Transverse colon (tissue), 4 donors: ENCODE measurements around the gene CPXM2. TPM values are rescaled to one million over a fixed set of nuclear protein-coding genes. Genes with fewer than 3 reads are reported as not detected.

ENCODE experiments used
- DNase-seq: peaks from one replicate; pipeline ENCODE4 v3.0.0-alpha.2; 2019
- H3K27ac ChIP-seq, 4 donors: fragments of 200-600 bp; sonication (generic); 2 replicates each; pipeline ENCODE4 v1.5.1; 2016 to 2018; ENCODE audit warnings: inconsistent platforms in 4 of 4
- H3K27me3 ChIP-seq: fragments of 200-600 bp; sonication (generic); 2 replicates; pipeline ENCODE4 v1.5.1; 2017; ENCODE audit warnings: inconsistent platforms
- H3K36me3 ChIP-seq, 4 donors: fragments of 200-600 bp; sonication (generic); 2 replicates each; pipeline ENCODE4 v1.5.1; 2017 to 2019; ENCODE audit warnings: inconsistent platforms in 4 of 4
- H3K4me1 ChIP-seq, 4 donors: fragments of 200-600 bp; sonication (generic); 2 replicates each; pipeline ENCODE4 v1.5.1; 2017 to 2020; ENCODE audit warnings: inconsistent platforms in 4 of 4
- H3K4me3 ChIP-seq, 4 donors: fragments of 200-600 bp; sonication (generic); 1 replicate in 1 of 4; 2 replicates in 3 of 4; pipeline versions ENCODE4 v1.5.1 to v1.6.1; 2017 to 2019; ENCODE audit warnings: inconsistent platforms in 4 of 4
- H3K9me3 ChIP-seq, 2 donors: fragments of 200-600 bp; sonication (generic); 2 replicates each; pipeline ENCODE4 v1.5.1; 2017 to 2019; ENCODE audit warnings: inconsistent platforms in 2 of 2
- CTCF ChIP-seq, 5 experiments: fragments of 200-600 bp in 3 of 5; fragments of 450-650 bp in 2 of 5; sonication (generic) in 3 of 5; IDR thresholded peaks; 1 replicate in 2 of 5; 2 replicates in 3 of 5; pipeline ENCODE4 v1.5.1; 2016 to 2017; ENCODE audit warnings: antibody characterized with exemption in 5 of 5, inconsistent platforms in 3 of 5, mild to moderate bottlenecking in 2 of 5, moderate library complexity in 1 of 5
- EP300 ChIP-seq: sonication (generic); formaldehyde crosslinking; IDR thresholded peaks from one replicate; pipeline ENCODE4 v1.6.1; 2017; ENCODE audit warnings: antibody characterized with exemption, low read depth
- POLR2A ChIP-seq: fragments of 450-650 bp; IDR thresholded peaks from one replicate; pipeline ENCODE4 v1.6.1; 2016; ENCODE audit warnings: antibody characterized with exemption, mild to moderate bottlenecking, moderate library complexity
- POLR2AphosphoS5 ChIP-seq, 3 donors: sonication (generic); formaldehyde crosslinking; IDR thresholded peaks; one replicate each; pipeline ENCODE4 v1.6.1; 2016; ENCODE audit warnings: antibody characterized with exemption in 3 of 3
- WGBS, 2 donors: methylation state at CpG; one replicate each; pipeline ENCODE4 v1.1.5; 2018; ENCODE audit warnings: low coverage in 1 of 2; 5-methylcytosine and 5-hydroxymethylcytosine counted together
- in situ Hi-C, 4 donors: fragments of 200-750 bp; cut with MboI; loops; one replicate each; pipeline versions ENCODE4 v1.15.0 to v1.15.1; 2017; ENCODE audit warnings: low sequenced_read_pairs in 3 of 4, low pct_ligation_motif_present in 1 of 4, low pct_unique_long_range_greater_than_20kb in 1 of 4
- intact Hi-C: fragments of 100-400 bp; cut with DNase I; formaldehyde crosslinking; loops from one replicate; pipeline ENCODE4 v1.15.1; 2023; ENCODE audit warnings: low total_unique reads
- total RNA-seq, 4 donors: library from RNA; depleted of rRNA; stranded (reverse); fragments of >200 nt; gene quantifications; one replicate each; pipeline ENCODE4 v1.1.0, GENCODE V29; 2016

CPXM2 gene
- total RNA-seq, 4 donors from 2014 or later: 7.8 to 19.1 (median 13.0) TPM

- Histone ChIP-seq H3K27ac (no peak overlapping the region), H3K36me3 (no peaks in the 10 kb centered on the region), H3K4me3 (no peak overlapping the region), H3K27me3 (no peaks in the 10 kb centered on the region), H3K9me3 (no peaks in the 10 kb centered on the region), H3K4me1 (peaks cover 0 to 12% (median 0%) of the 10 kb centered on the region in 4 donors)
- in situ Hi-C loops: no loop called here
- WGBS, 2 donors: 25 to 32% methylated on average over 3 of the region's 3 CpGs
- TF ChIP-seq EP300 (no peak), CTCF (IDR thresholded peaks at IDR 0.05) (no peak), POLR2A (no peak), POLR2AphosphoS5 (IDR thresholded peaks at IDR 0.05) (peak in 2 of 3 donors; percentile 47 to 63)
- DNase-seq: peak; percentile 26
- intact Hi-C loops: no loop called here
Observed at GRCh38 chr10:123766012-123766411, 125.6 kb downstream of the CPXM2 start.

GRCh38 chr10:123761666-123762230 is 129.9 kb downstream of the CPXM2 start:
- intact Hi-C loops (no loop called here), in situ Hi-C loops (no loop called here)
- DNase-seq: no peak
- Histone ChIP-seq H3K27me3 (no peaks in the 10 kb centered on the region), H3K4me1 (peaks cover 0 to 15% (median 5%) of the 10 kb centered on the region in 4 donors), H3K36me3 (no peaks in the 10 kb centered on the region), H3K9me3 (no peaks in the 10 kb centered on the region), H3K4me3 (no peak overlapping the region), H3K27ac (no peak overlapping the region)
- TF ChIP-seq EP300 (no peak), POLR2A (no peak), POLR2AphosphoS5 (IDR thresholded peaks at IDR 0.05) (no peak), CTCF (IDR thresholded peaks at IDR 0.05) (no peak)
- WGBS, 2 donors: 79% methylated on average over 23 of the region's 23 CpGs; no CpG with 5 or more reads in 1 of the 2 donors

- TF ChIP-seq POLR2A (no peak), POLR2AphosphoS5 (IDR thresholded peaks at IDR 0.05) (no peak), EP300 (no peak), CTCF (IDR thresholded peaks at IDR 0.05) (no peak)
- Histone ChIP-seq H3K4me3 (no peak overlapping the region), H3K27me3 (no peaks in the 10 kb centered on the region), H3K4me1 (peaks cover 0 to 12% (median 5%) of the 10 kb centered on the region in 4 donors), H3K9me3 (no peaks in the 10 kb centered on the region), H3K36me3 (no peaks in the 10 kb centered on the region), H3K27ac (no peak overlapping the region)
- in situ Hi-C loops: no loop called here
- DNase-seq: no peak
- intact Hi-C loops: no loop called here
- WGBS, 2 donors: 78% methylated on average over 10 of the region's 10 CpGs; no CpG with 5 or more reads in 1 of the 2 donors
Observed at GRCh38 chr10:123761038-123761428, 130.6 kb downstream of the CPXM2 start.

GRCh38 chr10:123760356-123761037 is 131.1 kb downstream of the CPXM2 start:
- Histone ChIP-seq H3K27ac (no peak overlapping the region), H3K4me3 (no peak overlapping the region), H3K36me3 (no peaks in the 10 kb centered on the region), H3K27me3 (no peaks in the 10 kb centered on the region), H3K9me3 (no peaks in the 10 kb centered on the region), H3K4me1 (peaks cover 0 to 9% (median 4%) of the 10 kb centered on the region in 4 donors)
- 45 to 56% methylated on average over 9 to 10 of the region's 10 CpGs for WGBS, 2 donors
- TF ChIP-seq CTCF (IDR thresholded peaks at IDR 0.05) (no peak), EP300 (no peak), POLR2A (no peak), POLR2AphosphoS5 (IDR thresholded peaks at IDR 0.05) (no peak)
- DNase-seq: no peak
- intact Hi-C loops (no loop called here), in situ Hi-C loops (no loop called here)
